Fibroblast of skin of left biceps (primary cell): ENCODE measurements around the gene GPC2.

ENCODE experiments used
- DNase-seq, 2 experiments: peaks; one replicate each; pipeline ENCODE4 v3.0.0-alpha.2; 2013; ENCODE audit warnings: low read depth in 2 of 2

The GPC2 gene

GRCh38 chr7:100122067-100122466 is 55.1 kb downstream of the GPC2 start:
- no peak for DNase-seq

DNA sequence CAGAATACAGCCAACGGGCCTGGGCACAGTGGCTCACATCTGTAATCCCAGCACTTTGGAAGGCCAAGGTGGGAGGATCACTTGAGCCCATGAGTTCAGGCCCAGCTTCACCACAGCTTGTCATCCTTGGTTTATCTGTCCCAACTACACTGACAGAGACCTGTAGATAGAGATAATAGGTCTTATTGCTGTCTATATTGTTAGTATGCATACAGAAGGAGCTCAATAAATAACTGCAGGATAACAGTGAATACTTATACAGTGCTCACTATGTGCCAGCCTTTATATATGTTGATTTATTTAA is 56.5 kb downstream of the GPC2 start:
- DNase-seq: no peak

DNA sequence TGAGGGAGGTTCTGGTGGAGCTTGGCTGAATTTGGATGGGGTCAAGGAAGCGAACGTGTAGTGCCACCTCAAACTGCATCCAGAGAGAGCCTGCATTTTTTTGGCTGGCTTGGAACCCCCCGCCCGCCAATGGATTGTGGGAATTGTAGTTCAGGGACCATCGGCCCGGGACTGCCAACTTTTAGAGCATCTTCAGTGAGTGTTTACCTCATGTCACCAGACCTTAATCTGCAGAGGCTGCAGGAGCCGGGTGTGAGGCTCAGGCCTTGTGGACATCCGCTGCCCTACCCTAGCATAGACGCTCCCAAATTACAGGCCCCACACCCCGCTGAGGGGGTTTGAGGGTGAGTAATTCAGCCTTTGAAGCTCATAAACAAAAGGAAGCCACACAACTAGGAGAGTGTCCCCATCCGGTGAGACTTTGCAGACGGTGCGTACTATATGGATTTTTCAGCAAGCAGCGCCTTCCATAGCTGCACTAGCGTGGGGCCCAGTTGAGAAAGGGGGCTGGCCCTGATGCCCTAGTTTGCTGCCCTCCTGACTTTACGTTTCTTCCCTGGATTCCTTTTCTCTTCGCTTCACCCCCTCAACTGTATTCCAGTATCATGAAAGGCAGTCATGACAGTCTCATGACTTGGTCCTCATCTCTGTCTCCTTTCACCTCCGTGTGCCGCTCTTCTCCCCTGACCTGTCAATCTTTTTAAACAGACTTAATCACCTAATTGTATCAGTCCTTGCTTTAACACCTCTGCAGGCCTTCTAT is 57.0 kb downstream of the GPC2 start:
- peak in 1 of 2 experiments; percentile 27 for DNase-seq
